Liver (tissue), 9 donors: ENCODE measurements around the gene CREB5. TPM values are rescaled to one million over a fixed set of nuclear protein-coding genes. Genes with fewer than 3 reads are reported as not detected.

Experiments used
- DNase-seq: peaks from one replicate; pipeline ENCODE4 v3.0.0-alpha.2; 2017; ENCODE audit warnings: low spot score
- H3K27ac ChIP-seq, 2 donors: one replicate each; pipeline ENCODE4 v1.7.0; 2013; ENCODE audit warnings: inconsistent platforms in 2 of 2, low read length in 2 of 2, control low read depth in 1 of 2, low read depth in 1 of 2, mild to moderate bottlenecking in 1 of 2
- H3K27me3 ChIP-seq, 4 donors: one replicate each; pipeline versions ENCODE4 v1.6.1 to v1.7.0; 2013; ENCODE audit warnings: low read length in 3 of 4, inconsistent platforms in 1 of 4, mild to moderate bottlenecking in 1 of 4, moderate library complexity in 1 of 4; ENCODE audit not compliant: control insufficient read depth in 4 of 4, insufficient read depth in 4 of 4
- H3K36me3 ChIP-seq, 4 donors: one replicate each; pipeline versions ENCODE4 v1.6.1 to v1.7.0; 2013; ENCODE audit warnings: low read length in 3 of 4, mild to moderate bottlenecking in 3 of 4, low read depth in 1 of 4, moderate library complexity in 1 of 4; ENCODE audit not compliant: control insufficient read depth in 4 of 4, insufficient read depth in 3 of 4
- H3K4me1 ChIP-seq, 4 donors: one replicate each; pipeline versions ENCODE4 v1.6.1 to v1.7.0; 2013; ENCODE audit warnings: low read length in 3 of 4, mild to moderate bottlenecking in 3 of 4, moderate library complexity in 1 of 4; ENCODE audit not compliant: control insufficient read depth in 4 of 4, insufficient read depth in 4 of 4
- H3K4me3 ChIP-seq, 3 donors: one replicate each; pipeline versions ENCODE4 v1.6.1 to v1.7.0; 2013; ENCODE audit warnings: low read length in 3 of 3, control low read depth in 1 of 3, low read depth in 1 of 3, mild to moderate bottlenecking in 1 of 3
- H3K9ac ChIP-seq, 2 donors: one replicate each; pipeline ENCODE4 v1.7.0; 2013; ENCODE audit warnings: low read length in 2 of 2, mild to moderate bottlenecking in 2 of 2, moderate library complexity in 2 of 2, control low read depth in 1 of 2, low read depth in 1 of 2
- H3K9me3 ChIP-seq, 4 donors: one replicate each; pipeline versions ENCODE4 v1.6.1 to v1.7.0; 2013; ENCODE audit warnings: low read length in 3 of 4; ENCODE audit not compliant: control insufficient read depth in 4 of 4
- EGR1 ChIP-seq, 2 donors: IDR thresholded peaks; 2 replicates each; pipeline ENCODE4 v1.6.1; 2016 to 2018; ENCODE audit warnings: antibody characterized with exemption in 2 of 2, low read depth in 2 of 2
- FOXA1 ChIP-seq: IDR thresholded peaks from 2 replicates; pipeline ENCODE4 v1.6.1; 2016; ENCODE audit warnings: antibody characterized with exemption
- FOXA2 ChIP-seq: IDR thresholded peaks from 2 replicates; pipeline ENCODE4 v1.6.1; 2016; ENCODE audit warnings: antibody characterized with exemption
- HNF4A ChIP-seq, 2 donors: conservative IDR thresholded peaks; 2 replicates each; pipeline ENCODE4 v1.6.1; 2016; ENCODE audit warnings: antibody characterized with exemption in 2 of 2, mild to moderate bottlenecking in 2 of 2
- HNF4G ChIP-seq: IDR thresholded peaks from 2 replicates; pipeline ENCODE4 v1.6.1; 2016; ENCODE audit warnings: antibody characterized with exemption
- JUND ChIP-seq, 2 donors: IDR thresholded peaks; 2 replicates each; pipeline ENCODE4 v1.6.1; 2016; ENCODE audit warnings: antibody characterized with exemption in 2 of 2
- MAX ChIP-seq: IDR thresholded peaks from 2 replicates; pipeline ENCODE4 v1.6.1; 2016; ENCODE audit warnings: antibody characterized with exemption
- NR2F2 ChIP-seq: IDR thresholded peaks from 2 replicates; pipeline ENCODE4 v1.6.1; 2016; ENCODE audit warnings: antibody characterized with exemption
- RAD21 ChIP-seq, 2 donors: IDR thresholded peaks; 2 replicates each; pipeline ENCODE4 v1.6.1; 2016; ENCODE audit warnings: antibody characterized with exemption in 2 of 2, mild to moderate bottlenecking in 2 of 2
- REST ChIP-seq: IDR thresholded peaks from 2 replicates; pipeline ENCODE4 v1.6.1; 2016; ENCODE audit warnings: antibody characterized with exemption, mild to moderate bottlenecking
- RXRA ChIP-seq, 2 donors: IDR thresholded peaks; 2 replicates each; pipeline ENCODE4 v1.6.1; 2017 to 2018; ENCODE audit warnings: antibody characterized with exemption in 2 of 2, mild to moderate bottlenecking in 1 of 2
- TAF1 ChIP-seq: conservative IDR thresholded peaks from 2 replicates; pipeline ENCODE4 v1.6.1; 2016; ENCODE audit warnings: antibody characterized with exemption, mild to moderate bottlenecking
- YY1 ChIP-seq: IDR thresholded peaks from 2 replicates; pipeline ENCODE4 v1.6.1; 2016; ENCODE audit warnings: antibody characterized with exemption, mild to moderate bottlenecking
- WGBS: extraction: QIAGEN DNeasy Blood & Tissue Kit; methylation state at CpG from one replicate; pipeline ENCODE4 v1.1.7; 2013; 5-methylcytosine and 5-hydroxymethylcytosine counted together
- polyA plus RNA-seq, 2 donors: library from polyadenylated mRNA; stranded (reverse) in 1 of 2; unstranded in 1 of 2; fragments of 200-250 nt in 1 of 2; fragments of >200 nt in 1 of 2; fragmentation: Nextera tagmentation in 1 of 2; extraction: Ambion mirVana in 1 of 2; gene quantifications; one replicate each; pipeline versions ENCODE4 v1.2.1 to v1.2.3, GENCODE V29; 2013 to 2015
- total RNA-seq, 2 donors: library from RNA; depleted of rRNA; stranded (reverse); fragments of >200 nt; gene quantifications; one replicate each; pipeline ENCODE4 v1.2.3, GENCODE V29; 2014
- donor health status: healthy.
- donor health status: healthy.
- donor health status: healthy.
- donor health status: healthy.
- donor health status: healthy.

CREB5 gene
- total and polyA plus RNA-seq, 4 donors: 0.25 to 0.92 (median 0.67) TPM

DNA sequence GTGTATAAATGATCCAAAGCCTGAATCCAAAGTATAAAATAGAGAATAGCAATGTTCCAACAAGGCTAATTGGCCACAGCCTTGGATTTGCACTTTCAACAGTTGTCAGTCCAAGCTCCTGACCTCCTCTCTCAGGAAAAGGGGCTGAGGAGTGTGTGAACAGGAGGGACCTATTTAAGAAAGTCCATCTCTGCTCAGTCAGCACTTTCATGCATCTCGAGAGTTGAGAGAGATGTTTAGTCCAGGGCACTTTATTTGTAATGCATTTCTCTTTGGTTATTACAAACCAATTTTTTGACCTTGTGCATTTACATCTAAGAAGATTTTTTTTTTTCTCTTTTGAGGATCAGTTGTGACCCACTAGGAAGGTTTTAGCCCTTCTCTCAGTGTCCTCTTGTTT, 244.2 kb downstream of the CREB5 start:
- Histone ChIP-seq H3K4me3 (no peak overlapping the region), H3K27me3 (peaks cover 0 to 3% (median 0%) of the 10 kb centered on the region in 4 donors), H3K9me3 (peaks cover 4 to 20% (median 7%) of the 10 kb centered on the region in 4 donors), H3K9ac (no peak overlapping the region), H3K4me1 (no peaks in the 10 kb centered on the region), H3K36me3 (no peaks in the 10 kb centered on the region), H3K27ac (no peak overlapping the region)
- TF ChIP-seq HNF4G: no peak
- no peak for TF ChIP-seq EGR1 (IDR thresholded peaks at IDR 0.05; ENCODE audit: low read depth in 2 of 2)
- no peak for TF ChIP-seq MAX
- no peak for TF ChIP-seq YY1
- TF ChIP-seq FOXA1: no peak
- TF ChIP-seq RXRA (IDR thresholded peaks at IDR 0.05): no peak
- TF ChIP-seq FOXA2: no peak
- no peak for TF ChIP-seq NR2F2
- DNase-seq: no peak
- WGBS: 66% methylated on average over 1 of the region's 1 CpG

GRCh38 chr7:28658381-28658780, 246.1 kb downstream of the CREB5 start:
- H3K4me1 ChIP-seq: no peaks in the 10 kb centered on the region
- no peak overlapping the region for H3K9ac ChIP-seq
- H3K27ac ChIP-seq: no peak overlapping the region
- no peak overlapping the region for H3K4me3 ChIP-seq
- TF ChIP-seq FOXA2 (no peak), JUND (IDR thresholded peaks at IDR 0.05) (no peak), HNF4A (conservative IDR thresholded peaks at IDR 0.05) (no peak), MAX (no peak), FOXA1 (no peak)
- 84% methylated on average over 5 of the region's 5 CpGs for WGBS
- peaks cover 0 to 3% (median 0%) of the 10 kb centered on the region in 4 donors for H3K27me3 ChIP-seq
- H3K36me3 ChIP-seq: no peaks in the 10 kb centered on the region
- peaks cover 4 to 20% (median 7%) of the 10 kb centered on the region in 4 donors for H3K9me3 ChIP-seq
- DNase-seq: no peak

DNA sequence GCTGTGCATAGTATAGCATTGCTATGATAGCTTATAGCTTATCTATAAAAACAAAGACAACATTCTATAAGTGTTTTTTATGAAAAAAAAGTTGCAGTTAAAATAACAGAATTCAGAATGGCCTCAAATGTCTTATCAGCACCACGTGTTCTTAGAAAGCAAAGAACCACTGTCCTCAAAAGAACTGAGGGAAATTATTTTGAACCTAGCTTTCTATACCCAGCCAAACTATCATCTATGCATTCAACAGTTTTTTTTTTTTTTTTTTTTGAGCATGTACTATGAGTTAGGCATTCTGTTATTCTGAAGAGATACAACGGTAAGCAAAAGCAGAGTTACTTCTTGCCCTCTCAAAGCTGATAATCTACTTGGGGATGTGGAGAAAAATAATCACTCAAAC, 247.8 kb downstream of the CREB5 start:
- DNase-seq: no peak
- H3K36me3 ChIP-seq: no peaks in the 10 kb centered on the region
- no peak overlapping the region for H3K27ac ChIP-seq
- no peaks in the 10 kb centered on the region for H3K4me1 ChIP-seq
- no peak overlapping the region for H3K9ac ChIP-seq
- TF ChIP-seq RAD21 (IDR thresholded peaks at IDR 0.05) (no peak), JUND (IDR thresholded peaks at IDR 0.05) (no peak), TAF1 (no peak), REST (no peak), FOXA1 (no peak)
- H3K4me3 ChIP-seq: no peak overlapping the region
- H3K27me3 ChIP-seq: peaks cover 0 to 5% (median 0%) of the 10 kb centered on the region in 4 donors
- 62% methylated on average over 2 of the region's 2 CpGs for WGBS
- H3K9me3 ChIP-seq: peaks cover 6 to 20% (median 7%) of the 10 kb centered on the region in 4 donors
